Ovary (tissue), 9 donors: ENCODE results near the gene FARS2. TPM values are rescaled to one million over a fixed set of nuclear protein-coding genes. Genes with fewer than 3 reads are reported as not detected.

Experiments used
- DNase-seq, 5 donors: peaks; one replicate each; pipeline ENCODE4 v3.0.0-alpha.2; 2019 to 2020
- H3K27ac ChIP-seq, 2 donors: fragments of 200-600 bp; one replicate each; pipeline versions ENCODE4 v1.5.1 to v1.8.0; 2019 to 2022
- H3K27me3 ChIP-seq: fragments of 200-600 bp; one replicate; pipeline ENCODE4 v1.8.0; 2022
- H3K36me3 ChIP-seq: fragments of 200-600 bp; sonication (generic); one replicate; pipeline ENCODE4 v1.5.1; 2019
- H3K4me1 ChIP-seq: one replicate; pipeline ENCODE4 v1.8.1; 2013; ENCODE audit warnings: mild to moderate bottlenecking, moderate library complexity; ENCODE audit not compliant: insufficient read depth
- H3K4me3 ChIP-seq: fragments of 200-600 bp; sonication (generic); one replicate; pipeline ENCODE4 v1.5.1; 2017
- H3K9me3 ChIP-seq, 2 donors: fragments of 200-600 bp in 1 of 2; sonication (generic) in 1 of 2; one replicate each; pipeline versions ENCODE4 v1.5.1 to v1.8.1; 2013 to 2019; ENCODE audit warnings: mild to moderate bottlenecking in 1 of 2, moderate library complexity in 1 of 2
- EP300 ChIP-seq: sonication (generic); formaldehyde crosslinking; IDR thresholded peaks from one replicate; pipeline ENCODE4 v1.6.1; 2017; ENCODE audit warnings: antibody characterized with exemption
- POLR2A ChIP-seq: fragments of 450-650 bp; IDR thresholded peaks from one replicate; pipeline ENCODE4 v1.6.1; 2017; ENCODE audit warnings: antibody characterized with exemption, mild to moderate bottlenecking, moderate library complexity
- WGBS, 3 donors: extraction: QIAGEN DNeasy Blood & Tissue Kit in 1 of 3; methylation state at CpG; one replicate each; pipeline versions ENCODE4 v1.1.5 to v1.1.7; 2013 to 2017; 5-methylcytosine and 5-hydroxymethylcytosine counted together
- intact Hi-C, 4 donors: fragments of 100-400 bp; cut with DNase I; formaldehyde crosslinking; loops; one replicate each; pipeline versions ENCODE4 v1.11.0 to v1.15.1; 2022 to 2023
- polyA plus RNA-seq, 2 donors: library from polyadenylated mRNA; stranded (reverse); fragments of 200-250 nt in 1 of 2; fragments of 350-450 nt in 1 of 2; fragmentation: Illumina TruSeq in 1 of 2; extraction: RNeasy Lipid Tissue Mini Kit (QIAGEN cat#74804) in 1 of 2; gene quantifications; one replicate each; pipeline ENCODE4 v1.2.3, GENCODE V29; 2013 to 2014
- total RNA-seq, 7 donors: library from RNA; depleted of rRNA in 2 of 7; stranded (reverse); fragments of >200 nt in 2 of 7; fragmentation: NEBNext Ultra II Directional in 3 of 7; extraction: Animal tissue kit (Norgen Biotek cat#: 25700) in 3 of 7; gene quantifications; one replicate each; pipeline versions ENCODE4 v1.1.0 to v1.2.4, GENCODE V29; 2016 to 2023
- TF ChIP-seq, protein P1 (sequence below), 3 donors: fragments of 450-650 bp in 2 of 3; fragments of 200-600 bp in 1 of 3; IDR thresholded peaks; one replicate each; pipeline versions ENCODE4 v1.5.1 to v1.8.0; 2016 to 2022; ENCODE audit warnings: antibody characterized with exemption in 3 of 3, mild to moderate bottlenecking in 1 of 3
- donor health status: DM: no; HTN: no; CAD: no; lungs with moderate emphysema.
- donor health status: DM: no; HTN: no; CAD: no.
- donor health status: Bipolar disorder and iron deficiency.
- donor health status: DM: yes; HTN: yes; CAD: no.
- donor health status: DM: no; HTN: no; CAD: no.
- donor health status: DM: yes; HTN: yes; CAD: no.

The FARS2 gene
- total and polyA plus RNA-seq, 9 donors: 9.2 to 17.5 (median 11.0) TPM

DNA sequence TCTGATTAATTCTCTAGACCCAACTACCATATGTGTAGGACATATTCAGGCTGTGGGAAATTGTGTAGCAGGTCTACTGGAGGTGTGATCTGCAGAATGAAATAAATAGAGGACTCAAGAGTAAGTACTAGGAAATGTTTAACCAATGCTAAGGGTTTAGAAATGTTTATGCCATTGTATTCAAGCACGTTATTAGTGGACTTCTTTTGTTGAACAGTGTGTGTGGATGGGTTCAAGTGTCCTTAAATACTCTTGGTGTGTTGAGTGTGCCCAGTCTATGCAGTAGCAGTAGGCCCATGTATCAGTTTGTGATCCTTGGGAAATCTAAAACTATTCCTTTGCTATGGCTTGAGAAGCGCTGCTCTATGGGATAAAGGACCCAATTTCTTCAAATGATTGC, 112.1 kb downstream of the FARS2 start:
- Histone ChIP-seq H3K36me3 (no peaks in the 10 kb centered on the region), H3K9me3 (no peaks in the 10 kb centered on the region), H3K27ac (no peak overlapping the region), H3K4me1 (no peaks in the 10 kb centered on the region), H3K4me3 (no peak overlapping the region), H3K27me3 (no peaks in the 10 kb centered on the region)
- TF ChIP-seq, protein P1, sequence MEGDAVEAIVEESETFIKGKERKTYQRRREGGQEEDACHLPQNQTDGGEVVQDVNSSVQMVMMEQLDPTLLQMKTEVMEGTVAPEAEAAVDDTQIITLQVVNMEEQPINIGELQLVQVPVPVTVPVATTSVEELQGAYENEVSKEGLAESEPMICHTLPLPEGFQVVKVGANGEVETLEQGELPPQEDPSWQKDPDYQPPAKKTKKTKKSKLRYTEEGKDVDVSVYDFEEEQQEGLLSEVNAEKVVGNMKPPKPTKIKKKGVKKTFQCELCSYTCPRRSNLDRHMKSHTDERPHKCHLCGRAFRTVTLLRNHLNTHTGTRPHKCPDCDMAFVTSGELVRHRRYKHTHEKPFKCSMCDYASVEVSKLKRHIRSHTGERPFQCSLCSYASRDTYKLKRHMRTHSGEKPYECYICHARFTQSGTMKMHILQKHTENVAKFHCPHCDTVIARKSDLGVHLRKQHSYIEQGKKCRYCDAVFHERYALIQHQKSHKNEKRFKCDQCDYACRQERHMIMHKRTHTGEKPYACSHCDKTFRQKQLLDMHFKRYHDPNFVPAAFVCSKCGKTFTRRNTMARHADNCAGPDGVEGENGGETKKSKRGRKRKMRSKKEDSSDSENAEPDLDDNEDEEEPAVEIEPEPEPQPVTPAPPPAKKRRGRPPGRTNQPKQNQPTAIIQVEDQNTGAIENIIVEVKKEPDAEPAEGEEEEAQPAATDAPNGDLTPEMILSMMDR (IDR thresholded peaks at IDR 0.05): no peak
- TF ChIP-seq EP300 (no peak), POLR2A (no peak)
- intact Hi-C loops: no loop called here
- DNase-seq: no peak
- WGBS, 3 donors: 97 to 100% (median 100%) methylated on average over 2 of the region's 2 CpGs

DNA sequence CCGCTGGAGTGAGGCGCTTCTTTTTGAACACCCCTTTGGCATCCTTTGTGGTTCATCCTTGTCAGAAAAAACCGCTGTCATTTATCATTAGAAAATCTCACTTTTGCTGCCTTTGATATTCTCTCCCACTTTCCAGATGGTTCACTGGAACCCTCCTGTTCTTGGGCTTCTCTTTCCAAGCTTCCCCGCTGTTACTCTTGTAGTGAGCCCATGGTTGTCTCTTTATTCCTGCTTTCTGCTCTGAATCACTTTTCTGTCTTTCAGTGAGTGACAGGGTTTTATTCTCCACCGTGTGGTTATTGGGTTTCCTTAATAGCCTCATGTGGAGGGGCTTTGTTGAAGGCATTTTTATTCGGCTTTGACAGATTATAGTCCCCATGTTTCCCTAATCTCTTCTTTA, 117.0 kb downstream of the FARS2 start:
- Histone ChIP-seq H3K27ac (no peak overlapping the region), H3K36me3 (no peaks in the 10 kb centered on the region), H3K27me3 (no peaks in the 10 kb centered on the region), H3K4me3 (no peak overlapping the region), H3K4me1 (no peaks in the 10 kb centered on the region), H3K9me3 (no peaks in the 10 kb centered on the region)
- 71 to 78% (median 78%) methylated on average over 6 of the region's 6 CpGs for WGBS, 3 donors
- TF ChIP-seq, protein P1 (IDR thresholded peaks at IDR 0.05): no peak
- TF ChIP-seq EP300 (no peak), POLR2A (no peak)
- intact Hi-C loops: no loop called here
- DNase-seq: no peak

DNA sequence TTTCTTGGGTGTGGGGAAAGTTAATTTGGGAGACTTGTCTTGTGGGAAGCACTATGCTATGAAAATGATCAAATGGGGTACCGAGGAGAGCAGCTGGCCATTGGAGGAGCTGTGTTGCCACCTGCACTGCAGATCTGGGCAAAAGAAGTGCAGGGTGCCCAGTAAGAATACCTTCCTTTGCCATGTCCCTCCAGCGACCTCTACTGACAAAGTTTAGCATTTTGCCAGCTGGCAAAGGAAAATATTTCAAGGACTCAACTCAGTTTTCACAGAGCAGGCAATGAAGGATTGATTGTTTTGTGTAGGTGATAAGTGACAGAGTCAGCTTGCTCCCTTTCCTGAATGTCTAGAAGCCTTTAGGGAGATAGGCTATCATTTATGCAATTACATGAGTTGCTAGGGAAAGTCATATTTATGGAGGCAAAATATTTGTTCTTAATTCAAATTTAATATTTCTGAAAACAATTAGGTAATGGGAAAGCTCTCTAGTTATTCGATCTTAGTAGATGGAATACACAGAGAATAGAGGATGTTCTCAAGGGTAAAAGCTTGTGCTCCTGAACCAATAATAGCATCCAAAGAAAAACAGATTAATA, 118.4 kb downstream of the FARS2 start:
- Histone ChIP-seq H3K4me1 (no peaks in the 10 kb centered on the region), H3K27ac (no peak overlapping the region), H3K36me3 (no peaks in the 10 kb centered on the region), H3K4me3 (no peak overlapping the region), H3K27me3 (no peaks in the 10 kb centered on the region), H3K9me3 (no peaks in the 10 kb centered on the region)
- intact Hi-C loops: no loop called here
- TF ChIP-seq, protein P1 (IDR thresholded peaks at IDR 0.05): no peak
- TF ChIP-seq EP300: no peak
- TF ChIP-seq POLR2A: no peak
- 58 to 66% (median 63%) methylated on average over 3 of the region's 3 CpGs for WGBS, 3 donors
- DNase-seq: no peak

DNA sequence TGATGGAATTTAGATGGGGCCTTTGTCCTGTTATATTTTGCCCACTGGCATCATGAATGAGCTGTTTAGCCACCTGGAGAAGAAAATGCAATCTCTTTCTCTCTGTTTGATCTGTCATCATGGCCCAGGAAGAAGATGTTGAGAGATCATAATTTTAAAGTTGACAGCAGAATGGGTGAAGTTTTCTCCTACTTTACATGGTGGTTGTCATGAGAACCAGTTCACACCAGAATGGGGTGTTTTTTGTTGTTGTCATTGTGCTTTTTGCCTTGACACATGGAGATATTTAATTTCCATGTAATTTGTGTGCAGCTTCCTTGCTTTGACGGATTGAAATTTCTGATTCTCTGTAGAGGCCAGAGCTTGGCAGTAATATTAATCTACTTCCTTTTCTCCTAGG, 122.5 kb downstream of the FARS2 start:
- Histone ChIP-seq H3K36me3 (no peaks in the 10 kb centered on the region), H3K4me3 (no peak overlapping the region), H3K27ac (no peak overlapping the region), H3K4me1 (no peaks in the 10 kb centered on the region), H3K9me3 (no peaks in the 10 kb centered on the region), H3K27me3 (no peaks in the 10 kb centered on the region)
- TF ChIP-seq, protein P1 (IDR thresholded peaks at IDR 0.05): no peak
- TF ChIP-seq EP300 (no peak), POLR2A (no peak)
- 90 to 97% (median 92%) methylated on average over 1 of the region's 1 CpG for WGBS, 3 donors
- intact Hi-C loops: no loop called here
- no peak for DNase-seq
